Left lung (tissue), 10 donors: ENCODE measurements around the gene CCDC141. TPM values are rescaled to one million over a fixed set of nuclear protein-coding genes. Genes with fewer than 3 reads are reported as not detected.

Source experiments
- ATAC-seq: fragments of 200-7000 bp; cut with Tn5 transposase; one replicate; pipeline ENCODE4 v1.9.1; 2020; ENCODE audit warnings: moderate library complexity
- DNase-seq, 4 donors: peaks; one replicate each; pipeline ENCODE4 v3.0.0-alpha.2; 2013 to 2020
- H3K27ac ChIP-seq, 2 donors: fragments of 200-600 bp; sonication (generic) in 1 of 2; one replicate each; pipeline versions ENCODE4 v1.5.0 to v1.8.0; 2020 to 2021
- H3K27me3 ChIP-seq, 2 donors: fragments of 200-600 bp; sonication (generic) in 1 of 2; one replicate each; pipeline versions ENCODE4 v1.5.0 to v1.8.0; 2020 to 2021
- H3K36me3 ChIP-seq, 2 donors: fragments of 200-600 bp; sonication (generic) in 1 of 2; one replicate each; pipeline versions ENCODE4 v1.5.0 to v1.8.0; 2020 to 2021
- H3K4me1 ChIP-seq, 2 donors: fragments of 200-600 bp; one replicate each; pipeline ENCODE4 v1.8.0; 2021
- H3K4me3 ChIP-seq, 2 donors: fragments of 200-600 bp; sonication (generic) in 1 of 2; one replicate each; pipeline versions ENCODE4 v1.5.0 to v1.8.0; 2020 to 2021; ENCODE audit warnings: mild to moderate bottlenecking in 1 of 2
- H3K9me3 ChIP-seq, 2 donors: fragments of 200-600 bp; sonication (generic) in 1 of 2; one replicate each; pipeline versions ENCODE4 v1.5.0 to v1.8.0; 2020 to 2021
- intact Hi-C, 2 donors: fragments of 100-400 bp; cut with DNase I; formaldehyde crosslinking; loops; one replicate each; pipeline versions ENCODE4 v1.11.2 to v1.14.2; 2022
- polyA plus RNA-seq, 6 donors: library from polyadenylated mRNA; unstranded; fragments of 120-200 nt; gene quantifications; one replicate each; pipeline ENCODE4 v1.2.1, GENCODE V29; 2013; ENCODE audit not compliant: insufficient read length in 6 of 6
- total RNA-seq, 2 donors: library from RNA; stranded (reverse); fragmentation: NEBNext Ultra II Directional; extraction: Animal tissue kit (Norgen Biotek cat#: 25700); gene quantifications; one replicate each; pipeline ENCODE4 v1.2.1, GENCODE V29; 2021
- TF ChIP-seq, protein P1 (sequence below), 2 donors: fragments of 200-600 bp; sonication (generic) in 1 of 2; IDR thresholded peaks; one replicate each; pipeline versions ENCODE4 v1.5.0 to v1.8.0; 2021; ENCODE audit warnings: antibody characterized with exemption in 2 of 2
- donor health status: DM: no; HTN: yes; CAD: no.
- donor health status: DM: no; HTN: no; CAD: no.

Gene CCDC141
- total and polyA plus RNA-seq, 8 donors = 1.6 to 29.6 (median 3.2) TPM

DNA sequence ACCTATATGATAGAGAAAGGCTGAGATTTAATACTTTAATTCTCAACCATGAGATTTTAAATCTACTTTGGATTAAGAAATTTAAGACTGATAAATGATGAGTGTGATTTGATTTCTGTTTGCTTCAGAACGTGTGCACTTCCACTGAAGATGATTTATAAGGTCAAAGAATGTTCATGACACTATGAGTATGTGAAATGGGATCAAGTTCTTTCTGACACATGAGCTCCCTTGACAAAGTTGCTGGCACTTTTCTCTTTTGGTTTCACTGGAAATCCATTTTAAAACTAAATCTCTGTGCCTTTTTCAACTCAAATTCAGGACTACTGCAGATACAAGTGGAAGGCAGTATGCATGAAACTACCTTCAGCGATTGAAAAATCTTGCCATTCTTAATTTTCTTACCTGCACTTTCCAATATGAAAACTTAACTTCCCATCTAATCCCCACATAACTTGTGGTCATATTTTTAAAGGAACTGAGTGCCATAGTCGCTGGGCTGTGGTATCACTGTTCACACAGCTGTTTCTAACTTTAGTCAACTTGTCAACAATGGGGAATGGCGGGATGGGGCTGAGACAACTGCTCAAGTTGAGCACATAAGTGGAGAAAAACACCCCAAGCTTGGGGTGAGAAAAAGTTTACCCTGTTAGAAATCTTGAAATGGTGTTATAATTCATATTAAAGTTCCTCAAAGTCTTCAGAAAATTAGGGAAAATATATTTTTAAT, 190.9 kb downstream of the CCDC141 start:
- TF ChIP-seq, protein P1, sequence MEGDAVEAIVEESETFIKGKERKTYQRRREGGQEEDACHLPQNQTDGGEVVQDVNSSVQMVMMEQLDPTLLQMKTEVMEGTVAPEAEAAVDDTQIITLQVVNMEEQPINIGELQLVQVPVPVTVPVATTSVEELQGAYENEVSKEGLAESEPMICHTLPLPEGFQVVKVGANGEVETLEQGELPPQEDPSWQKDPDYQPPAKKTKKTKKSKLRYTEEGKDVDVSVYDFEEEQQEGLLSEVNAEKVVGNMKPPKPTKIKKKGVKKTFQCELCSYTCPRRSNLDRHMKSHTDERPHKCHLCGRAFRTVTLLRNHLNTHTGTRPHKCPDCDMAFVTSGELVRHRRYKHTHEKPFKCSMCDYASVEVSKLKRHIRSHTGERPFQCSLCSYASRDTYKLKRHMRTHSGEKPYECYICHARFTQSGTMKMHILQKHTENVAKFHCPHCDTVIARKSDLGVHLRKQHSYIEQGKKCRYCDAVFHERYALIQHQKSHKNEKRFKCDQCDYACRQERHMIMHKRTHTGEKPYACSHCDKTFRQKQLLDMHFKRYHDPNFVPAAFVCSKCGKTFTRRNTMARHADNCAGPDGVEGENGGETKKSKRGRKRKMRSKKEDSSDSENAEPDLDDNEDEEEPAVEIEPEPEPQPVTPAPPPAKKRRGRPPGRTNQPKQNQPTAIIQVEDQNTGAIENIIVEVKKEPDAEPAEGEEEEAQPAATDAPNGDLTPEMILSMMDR (IDR thresholded peaks at IDR 0.05) = no peak
- Histone ChIP-seq H3K9me3 (no peaks in the 10 kb centered on the region), H3K27me3 (no peaks in the 10 kb centered on the region), H3K4me1 (peaks cover 0 to 10% of the 10 kb centered on the region in 2 donors), H3K4me3 (no peak overlapping the region), H3K27ac (no peak overlapping the region), H3K36me3 (no peaks in the 10 kb centered on the region)
- intact Hi-C loops = no loop called here
- no peak for ATAC-seq
- DNase-seq = peak in 2 of 4 donors; percentile 20 to 28

DNA sequence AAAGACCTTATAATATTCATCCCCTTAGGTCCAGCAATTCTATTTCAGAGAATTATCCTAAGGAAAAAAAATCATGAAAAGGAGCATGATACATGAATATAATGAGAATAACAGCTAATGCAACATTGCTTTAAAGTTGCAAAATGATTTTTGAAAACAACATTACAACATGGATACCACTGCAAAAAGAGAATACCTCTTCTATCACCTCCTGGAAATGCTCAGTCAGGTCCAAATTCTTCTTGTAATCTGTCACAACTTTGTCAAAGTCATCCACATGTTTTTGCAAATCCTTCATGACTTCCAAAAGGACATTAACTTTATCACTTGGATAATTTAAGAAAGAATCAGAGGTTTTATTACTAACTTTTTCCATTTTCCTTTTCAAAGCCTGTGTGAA, 194.8 kb downstream of the CCDC141 start:
- no peak overlapping the region for H3K27ac ChIP-seq
- intact Hi-C loops = no loop called here
- no peak for DNase-seq
- H3K27me3 ChIP-seq = no peaks in the 10 kb centered on the region
- ATAC-seq = no peak
- no peaks in the 10 kb centered on the region for H3K9me3 ChIP-seq
- H3K4me3 ChIP-seq = no peak overlapping the region
- H3K36me3 ChIP-seq = no peaks in the 10 kb centered on the region
- TF ChIP-seq, protein P1 (IDR thresholded peaks at IDR 0.05) = no peak
- H3K4me1 ChIP-seq = no peaks in the 10 kb centered on the region

GRCh38 chr2:178848335-178848734, 201.6 kb downstream of the CCDC141 start:
- no peak for DNase-seq
- TF ChIP-seq, protein P1 (IDR thresholded peaks at IDR 0.05) = no peak
- no peaks in the 10 kb centered on the region for H3K36me3 ChIP-seq
- H3K27me3 ChIP-seq = no peaks in the 10 kb centered on the region
- no peaks in the 10 kb centered on the region for H3K9me3 ChIP-seq
- H3K27ac ChIP-seq = no peak overlapping the region
- H3K4me3 ChIP-seq = no peak overlapping the region
- no peak for ATAC-seq
- intact Hi-C loops = no loop called here
- no peaks in the 10 kb centered on the region for H3K4me1 ChIP-seq

GRCh38 chr2:178846458-178846802, 203.5 kb downstream of the CCDC141 start:
- intact Hi-C loops = no loop called here
- DNase-seq (no peak), ATAC-seq (no peak)
- H3K36me3 ChIP-seq = no peaks in the 10 kb centered on the region
- TF ChIP-seq, protein P1 (IDR thresholded peaks at IDR 0.05) = no peak
- H3K9me3 ChIP-seq = no peaks in the 10 kb centered on the region
- no peak overlapping the region for H3K27ac ChIP-seq
- H3K4me3 ChIP-seq = no peak overlapping the region
- no peaks in the 10 kb centered on the region for H3K27me3 ChIP-seq
- H3K4me1 ChIP-seq = no peaks in the 10 kb centered on the region

DNA sequence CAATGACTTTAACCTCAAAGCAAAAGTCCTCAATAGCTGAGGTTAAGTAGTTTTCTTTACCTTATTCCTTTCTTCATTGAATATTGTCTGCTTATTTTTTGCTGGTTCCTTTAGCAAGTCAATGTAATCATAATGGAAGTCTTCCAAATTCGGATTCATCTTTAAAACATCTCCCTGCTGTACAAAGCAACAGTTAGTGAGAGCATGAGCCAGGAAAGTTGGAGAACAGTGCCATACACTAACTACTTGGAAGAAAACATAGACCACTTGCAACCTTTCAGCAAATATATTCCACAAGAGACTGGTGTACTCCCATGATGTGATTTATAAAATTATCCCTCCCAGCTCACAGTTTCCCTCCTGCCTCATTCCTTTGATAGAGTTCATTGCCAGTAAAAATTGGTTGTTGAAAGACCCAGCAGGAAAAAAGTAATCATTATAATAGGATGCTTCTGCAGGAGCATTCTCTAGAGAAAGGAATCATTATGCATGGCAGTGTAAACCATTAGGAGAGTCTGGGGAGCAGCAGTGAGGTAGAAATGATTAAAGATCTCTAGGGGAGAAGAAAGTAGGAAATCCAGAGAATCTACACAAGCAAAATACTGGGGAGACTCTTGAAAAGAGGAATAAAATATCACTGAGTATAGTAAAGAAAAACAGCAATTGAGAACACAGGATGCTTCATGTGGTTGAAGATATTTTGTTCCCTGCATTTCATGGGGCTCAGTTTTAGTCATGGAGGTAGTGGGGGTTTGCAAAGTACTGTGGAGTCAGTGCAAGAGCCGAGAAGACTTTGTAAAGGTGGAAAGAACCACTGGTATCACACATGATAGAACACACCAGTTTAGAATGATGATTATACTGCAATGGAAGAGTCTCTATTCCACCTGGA, 204.1 kb downstream of the CCDC141 start:
- intact Hi-C loops = no loop called here
- Histone ChIP-seq H3K4me3 (no peak overlapping the region), H3K27ac (no peak overlapping the region), H3K27me3 (no peaks in the 10 kb centered on the region), H3K9me3 (no peaks in the 10 kb centered on the region), H3K36me3 (no peaks in the 10 kb centered on the region), H3K4me1 (no peaks in the 10 kb centered on the region)
- TF ChIP-seq, protein P1 (IDR thresholded peaks at IDR 0.05) = no peak
- no peak for DNase-seq
- peak; percentile 49 for ATAC-seq
